Smooth muscle cell (in vitro differentiated cells): Measurements from ENCODE around the gene DDX17. TPM values are rescaled to one million over a fixed set of nuclear protein-coding genes. Genes with fewer than 3 reads are reported as not detected.

ENCODE experiments used
- polyA plus RNA-seq: library from polyadenylated mRNA; unstranded; fragments of >200 nt; fragmentation: Nextera tagmentation; extraction: Ambion mirVana; gene quantifications from 2 replicates; pipeline ENCODE4 v1.2.1, GENCODE V29; 2016
- total RNA-seq: library from RNA; depleted of rRNA; stranded (reverse); fragments of >200 nt; gene quantifications from 2 replicates; pipeline ENCODE4 v1.2.3, GENCODE V29; 2014

The DDX17 gene
- total and polyA plus RNA-seq, 2 experiments from 2014 or later = 11.5 to 182 TPM

Other genes with a start within 250 kb of the DDX17 start
- gene TMEM184B, start 233.3 kb downstream of the DDX17 start, total RNA-seq = 34.1 and 54.4 TPM in 2 replicates
- 96.0 and 96.3 TPM in 2 replicates for gene TMEM184B, start 233.3 kb downstream of the DDX17 start, polyA plus RNA-seq
- 94.7 and 111 TPM in 2 replicates for gene CSNK1E, start 188.9 kb downstream of the DDX17 start, total RNA-seq
- gene CSNK1E, start 188.9 kb downstream of the DDX17 start, polyA plus RNA-seq = 154 and 192 TPM in 2 replicates
- gene KCNJ4, start 51.1 kb downstream of the DDX17 start, total RNA-seq = 0.81 TPM in 1 of 2 replicates, not detected in the other
- not detected in 2 replicates for gene KCNJ4, start 51.1 kb downstream of the DDX17 start, polyA plus RNA-seq
- 163 and 207 TPM in 2 replicates for gene KDELR3, start 38.2 kb downstream of the DDX17 start, total RNA-seq
- gene KDELR3, start 38.2 kb downstream of the DDX17 start, polyA plus RNA-seq = 198 and 252 TPM in 2 replicates
- 0.13 and 0.81 TPM in 2 replicates for gene DMC1, start 63.9 kb upstream of the DDX17 start, total RNA-seq
- gene DMC1, start 63.9 kb upstream of the DDX17 start, polyA plus RNA-seq = 0.77 and 1.1 TPM in 2 replicates
- gene FAM227A, start 150.1 kb upstream of the DDX17 start, total RNA-seq = 4.3 and 4.9 TPM in 2 replicates
- 1.5 and 3.8 TPM in 2 replicates for gene FAM227A, start 150.1 kb upstream of the DDX17 start, polyA plus RNA-seq
- gene CBY1, start 150.3 kb upstream of the DDX17 start, total RNA-seq = 12.3 and 16.4 TPM in 2 replicates
- gene CBY1, start 150.3 kb upstream of the DDX17 start, polyA plus RNA-seq = 50.4 and 52.9 TPM in 2 replicates
- gene TOMM22, start 175.6 kb upstream of the DDX17 start, total RNA-seq = 57.5 and 63.3 TPM in 2 replicates
- gene TOMM22, start 175.6 kb upstream of the DDX17 start, polyA plus RNA-seq = 64.7 and 71.2 TPM in 2 replicates
- 38.9 and 41.1 TPM in 2 replicates for gene JOSD1, start 194.6 kb upstream of the DDX17 start, total RNA-seq
- 6.2 and 12.5 TPM in 2 replicates for gene JOSD1, start 194.6 kb upstream of the DDX17 start, polyA plus RNA-seq
- gene GTPBP1, start 199.6 kb upstream of the DDX17 start, total RNA-seq = 15.8 and 25.3 TPM in 2 replicates
- 23.7 and 24.3 TPM in 2 replicates for gene GTPBP1, start 199.6 kb upstream of the DDX17 start, polyA plus RNA-seq
- 59.1 and 60.6 TPM in 2 replicates for gene SUN2, start 249.7 kb upstream of the DDX17 start, total RNA-seq
- gene SUN2, start 249.7 kb upstream of the DDX17 start, polyA plus RNA-seq = 71.7 and 81.9 TPM in 2 replicates